ENCODE measurements around the gene MANBA.
"Not testable (repeated sequence)": the region's sequence is repeated elsewhere in the genome, so short reads cannot be mapped to it uniquely, and the experiment has no call there.

MANBA gene

GRCh38 chr4:102667001-102667400 is 93.8 kb downstream of the MANBA start:
- no peak for DNase-seq

GRCh38 chr4:102665527-102665926 is 95.2 kb downstream of the MANBA start:
- no peak for DNase-seq

- no peak for DNase-seq
Observed at GRCh38 chr4:102663073-102663472, 97.7 kb downstream of the MANBA start.

GRCh38 chr4:102657206-102657605 is 103.6 kb downstream of the MANBA start:
- no peak for DNase-seq

GRCh38 chr4:102647117-102647516 is 113.7 kb downstream of the MANBA start:
- no peak for DNase-seq

- DNase-seq, result no peak
Observed at GRCh38 chr4:102642631-102643298, 118.0 kb downstream of the MANBA start.

GRCh38 chr4:102641793-102642192 is 119.0 kb downstream of the MANBA start:
- no peak for DNase-seq

GRCh38 chr4:102640669-102641068 is 120.1 kb downstream of the MANBA start:
- DNase-seq, result no peak

- DNase-seq, result no peak
Observed at GRCh38 chr4:102639598-102639997, 121.2 kb downstream of the MANBA start.

GRCh38 chr4:102638621-102639020 is 122.1 kb downstream of the MANBA start:
- DNase-seq, result no peak

GRCh38 chr4:102637391-102637790 is 123.4 kb downstream of the MANBA start:
- DNase-seq, result no peak

GRCh38 chr4:102633100-102633499 is 127.7 kb downstream of the MANBA start:
- no peak for DNase-seq

GRCh38 chr4:102632241-102633065 is 128.3 kb downstream of the MANBA start:
- no peak for DNase-seq

- no peak for DNase-seq
Observed at GRCh38 chr4:102631616-102632015, 129.2 kb downstream of the MANBA start.

- DNase-seq, result no peak
Observed at GRCh38 chr4:102629673-102630072, 131.1 kb downstream of the MANBA start.

- DNase-seq, result no peak
Observed at GRCh38 chr4:102627831-102628523, 132.8 kb downstream of the MANBA start.

GRCh38 chr4:102625232-102625930 is 135.4 kb downstream of the MANBA start:
- DNase-seq, result no peak

- no peak for DNase-seq
Observed at GRCh38 chr4:102624505-102624904, 136.3 kb downstream of the MANBA start.

GRCh38 chr4:102623622-102624021 is 137.1 kb downstream of the MANBA start:
- no peak for DNase-seq

- DNase-seq, result peak; percentile 48
Observed at GRCh38 chr4:102620697-102621497, 139.9 kb downstream of the MANBA start.

GRCh38 chr4:102619776-102620631 is 140.8 kb downstream of the MANBA start:
- not testable (repeated sequence) for DNase-seq

All from NCI-H1694 (cell line).